ENCODE results near the gene TCOF1.
A peak's percentile ranks its signal among the peaks of the same experiment; 100 is the strongest.

The TCOF1 gene

GRCh38 chr5:150345716-150346115 is 11.8 kb upstream of the TCOF1 start:
- Mint-ChIP-seq H3K4me3 (no peak overlapping the region), H3K27me3 (no peaks in the 10 kb centered on the region), H3K9me3 (no peaks in the 10 kb centered on the region), H3K27ac (ENCODE audit: low read depth) (no peak overlapping the region), H3K4me1 (peaks cover 20% of the 10 kb centered on the region), H3K36me3 (ENCODE audit: insufficient read depth) (no peaks in the 10 kb centered on the region)
- ATAC-seq (replicated peaks; ENCODE audit: extremely low read depth, poor library complexity, severe bottlenecking) (no peak), DNase-seq (ENCODE audit: low spot score in 2 of 2) (no peak)

- Mint-ChIP-seq H3K9me3 (no peaks in the 10 kb centered on the region), H3K4me1 (peaks cover 25% of the 10 kb centered on the region), H3K36me3 (ENCODE audit: insufficient read depth) (no peaks in the 10 kb centered on the region), H3K4me3 (no peak overlapping the region), H3K27ac (ENCODE audit: low read depth) (no peak overlapping the region), H3K27me3 (no peaks in the 10 kb centered on the region)
- DNase-seq (ENCODE audit: low spot score in 2 of 2) (no peak), ATAC-seq (replicated peaks; ENCODE audit: extremely low read depth, poor library complexity, severe bottlenecking) (no peak)
These were observed 10.9 kb upstream of the TCOF1 start for GRCh38 chr5:150346592-150346991.

- Mint-ChIP-seq H3K9me3 (no peaks in the 10 kb centered on the region), H3K4me1 (peaks cover 25% of the 10 kb centered on the region), H3K4me3 (no peak overlapping the region), H3K36me3 (ENCODE audit: insufficient read depth) (no peaks in the 10 kb centered on the region), H3K27me3 (no peaks in the 10 kb centered on the region), H3K27ac (ENCODE audit: low read depth) (no peak overlapping the region)
- ATAC-seq (replicated peaks; ENCODE audit: extremely low read depth, poor library complexity, severe bottlenecking) (no peak), DNase-seq (ENCODE audit: low spot score in 2 of 2) (no peak)
These were observed 10.5 kb upstream of the TCOF1 start for GRCh38 chr5:150347003-150347402.

GRCh38 chr5:150347451-150347850 is 10.0 kb upstream of the TCOF1 start:
- Mint-ChIP-seq H3K27me3 (no peaks in the 10 kb centered on the region), H3K9me3 (no peaks in the 10 kb centered on the region), H3K4me3 (no peak overlapping the region), H3K27ac (ENCODE audit: low read depth) (no peak overlapping the region), H3K36me3 (ENCODE audit: insufficient read depth) (no peaks in the 10 kb centered on the region), H3K4me1 (peaks cover 21% of the 10 kb centered on the region)
- no peak for ATAC-seq (replicated peaks; ENCODE audit: extremely low read depth, poor library complexity, severe bottlenecking)
- no peak for DNase-seq (ENCODE audit: low spot score in 2 of 2)

GRCh38 chr5:150349681-150350275 is 7.7 kb upstream of the TCOF1 start:
- H3K27ac Mint-ChIP-seq (ENCODE audit: low read depth) = peak overlapping the region; percentile 32
- H3K4me1 Mint-ChIP-seq = peaks cover 9% of the 10 kb centered on the region
- H3K36me3 Mint-ChIP-seq (ENCODE audit: insufficient read depth) = peaks cover 2% of the 10 kb centered on the region
- no peak for DNase-seq (ENCODE audit: low spot score in 2 of 2)
- H3K4me3 Mint-ChIP-seq = no peak overlapping the region
- no peaks in the 10 kb centered on the region for H3K27me3 Mint-ChIP-seq
- ATAC-seq (replicated peaks; ENCODE audit: extremely low read depth, poor library complexity, severe bottlenecking) = no peak
- H3K9me3 Mint-ChIP-seq = no peaks in the 10 kb centered on the region

GRCh38 chr5:150350524-150351344 is 6.8 kb upstream of the TCOF1 start:
- H3K27me3 Mint-ChIP-seq = no peaks in the 10 kb centered on the region
- H3K4me3 Mint-ChIP-seq = no peak overlapping the region
- peaks cover 2% of the 10 kb centered on the region for H3K36me3 Mint-ChIP-seq (ENCODE audit: insufficient read depth)
- DNase-seq (ENCODE audit: low spot score in 2 of 2) (no peak), ATAC-seq (replicated peaks; ENCODE audit: extremely low read depth, poor library complexity, severe bottlenecking) (peak; percentile 54)
- peak overlapping the region; percentile 32 for H3K27ac Mint-ChIP-seq (ENCODE audit: low read depth)
- peaks cover 9% of the 10 kb centered on the region for H3K4me1 Mint-ChIP-seq
- no peaks in the 10 kb centered on the region for H3K9me3 Mint-ChIP-seq

GRCh38 chr5:150352244-150353031 is 5.1 kb upstream of the TCOF1 start:
- no peaks in the 10 kb centered on the region for H3K27me3 Mint-ChIP-seq
- H3K36me3 Mint-ChIP-seq (ENCODE audit: insufficient read depth) = peaks cover 6% of the 10 kb centered on the region
- DNase-seq (ENCODE audit: low spot score in 2 of 2) = no peak
- H3K27ac Mint-ChIP-seq (ENCODE audit: low read depth) = no peak overlapping the region
- no peak for ATAC-seq (replicated peaks; ENCODE audit: extremely low read depth, poor library complexity, severe bottlenecking)
- peaks cover 20% of the 10 kb centered on the region for H3K4me1 Mint-ChIP-seq
- no peak overlapping the region for H3K4me3 Mint-ChIP-seq
- no peaks in the 10 kb centered on the region for H3K9me3 Mint-ChIP-seq

GRCh38 chr5:150353032-150353675 is 4.3 kb upstream of the TCOF1 start:
- Mint-ChIP-seq H3K36me3 (ENCODE audit: insufficient read depth) (peaks cover 6% of the 10 kb centered on the region), H3K9me3 (no peaks in the 10 kb centered on the region), H3K4me1 (peaks cover 20% of the 10 kb centered on the region), H3K27me3 (no peaks in the 10 kb centered on the region), H3K27ac (ENCODE audit: low read depth) (no peak overlapping the region), H3K4me3 (no peak overlapping the region)
- ATAC-seq (replicated peaks; ENCODE audit: extremely low read depth, poor library complexity, severe bottlenecking) (no peak), DNase-seq (ENCODE audit: low spot score in 2 of 2) (no peak)

GRCh38 chr5:150355791-150356190 is 1.7 kb upstream of the TCOF1 start:
- no peak overlapping the region for H3K4me3 Mint-ChIP-seq
- no peaks in the 10 kb centered on the region for H3K27me3 Mint-ChIP-seq
- peaks cover 29% of the 10 kb centered on the region for H3K4me1 Mint-ChIP-seq
- ATAC-seq (replicated peaks; ENCODE audit: extremely low read depth, poor library complexity, severe bottlenecking) (no peak), DNase-seq (ENCODE audit: low spot score in 2 of 2) (no peak)
- H3K27ac Mint-ChIP-seq (ENCODE audit: low read depth) = no peak overlapping the region
- no peaks in the 10 kb centered on the region for H3K9me3 Mint-ChIP-seq
- H3K36me3 Mint-ChIP-seq (ENCODE audit: insufficient read depth) = peaks cover 12% of the 10 kb centered on the region

- H3K4me3 Mint-ChIP-seq = peak overlapping the region; percentile 83
- ATAC-seq (replicated peaks; ENCODE audit: extremely low read depth, poor library complexity, severe bottlenecking) (no peak), DNase-seq (ENCODE audit: low spot score in 2 of 2) (no peak)
- no peaks in the 10 kb centered on the region for H3K27me3 Mint-ChIP-seq
- peaks cover 32% of the 10 kb centered on the region for H3K4me1 Mint-ChIP-seq
- no peaks in the 10 kb centered on the region for H3K9me3 Mint-ChIP-seq
- peak overlapping the region; percentile 42 for H3K27ac Mint-ChIP-seq (ENCODE audit: low read depth)
- peaks cover 15% of the 10 kb centered on the region for H3K36me3 Mint-ChIP-seq (ENCODE audit: insufficient read depth)
These were observed 762 bp upstream of the TCOF1 start for GRCh38 chr5:150356575-150357294.

- H3K27me3 Mint-ChIP-seq = no peaks in the 10 kb centered on the region
- DNase-seq (ENCODE audit: low spot score in 2 of 2) (no peak), ATAC-seq (replicated peaks; ENCODE audit: extremely low read depth, poor library complexity, severe bottlenecking) (no peak)
- H3K27ac Mint-ChIP-seq (ENCODE audit: low read depth) = peak overlapping the region; percentile 20
- peaks cover 20% of the 10 kb centered on the region for H3K36me3 Mint-ChIP-seq (ENCODE audit: insufficient read depth)
- peaks cover 50% of the 10 kb centered on the region for H3K4me1 Mint-ChIP-seq
- H3K9me3 Mint-ChIP-seq = no peaks in the 10 kb centered on the region
- H3K4me3 Mint-ChIP-seq = peak overlapping the region; percentile 83
These were observed 981 bp downstream of the TCOF1 start for GRCh38 chr5:150358261-150359095.
